HG03442 (cell line): ENCODE measurements around the gene AQP12B.
"Not testable (repeated sequence)": the region's sequence is repeated elsewhere in the genome, so short reads cannot be mapped to it uniquely, and the experiment has no call there.

Experiments
- ATAC-seq: cut with Tn5 transposase; IDR thresholded peaks from one replicate; pipeline ENCODE4 v1.9.1; 2021; ENCODE audit warnings: mild to moderate bottlenecking, moderate library complexity; ENCODE audit not compliant: unreplicated experiment

Gene AQP12B

GRCh38 chr2:240682431-240683224, at the start of gene AQP12B:
Gene AQP12B (minus strand): TSS chr2:240682885. CDS start chr2:240682837, 48 bp downstream.
- not testable (repeated sequence) for ATAC-seq

- no peak for ATAC-seq
Observed at GRCh38 chr2:240732184-240732583, 49.5 kb upstream of the AQP12B start.

- ATAC-seq, result no peak
Observed at GRCh38 chr2:240731178-240731545, 48.5 kb upstream of the AQP12B start.

GRCh38 chr2:240730501-240731177, 48.0 kb upstream of the AQP12B start:
- ATAC-seq, result no peak

GRCh38 chr2:240728827-240729226, 46.1 kb upstream of the AQP12B start:
- ATAC-seq, result no peak

- no peak for ATAC-seq
Observed at GRCh38 chr2:240728361-240728760, 45.7 kb upstream of the AQP12B start.

- ATAC-seq, result no peak
Observed at GRCh38 chr2:240727913-240728312, 45.2 kb upstream of the AQP12B start.

- no peak for ATAC-seq
Observed at GRCh38 chr2:240727439-240727838, 44.8 kb upstream of the AQP12B start.

GRCh38 chr2:240726876-240727275, 44.2 kb upstream of the AQP12B start:
- ATAC-seq, result no peak

GRCh38 chr2:240725671-240726070, 43.0 kb upstream of the AQP12B start:
- no peak for ATAC-seq

- no peak for ATAC-seq
Observed at GRCh38 chr2:240725266-240725665, 42.6 kb upstream of the AQP12B start.

- ATAC-seq, result no peak
Observed at GRCh38 chr2:240724431-240724830, 41.7 kb upstream of the AQP12B start.

GRCh38 chr2:240723851-240724250, 41.2 kb upstream of the AQP12B start:
- ATAC-seq, result no peak

GRCh38 chr2:240722796-240723735, 40.4 kb upstream of the AQP12B start:
- no peak for ATAC-seq

- no peak for ATAC-seq
Observed at GRCh38 chr2:240722376-240722775, 39.7 kb upstream of the AQP12B start.

- ATAC-seq, result no peak
Observed at GRCh38 chr2:240721596-240722180, 39.0 kb upstream of the AQP12B start.

GRCh38 chr2:240720686-240721595, 38.3 kb upstream of the AQP12B start:
- ATAC-seq, result no peak

GRCh38 chr2:240719676-240720545, 37.2 kb upstream of the AQP12B start:
- ATAC-seq, result no peak
